Breast epithelium (tissue), 4 donors: ENCODE measurements around the gene TMEM267. TPM values are rescaled to one million over a fixed set of nuclear protein-coding genes. Genes with fewer than 3 reads are reported as not detected.
"Not testable (repeated sequence)": the region's sequence is repeated elsewhere in the genome, so short reads cannot be mapped to it uniquely, and the experiment has no call there.

Experiments
- DNase-seq, 2 donors: peaks; one replicate each; pipeline ENCODE4 v3.0.0-alpha.2; 2019; ENCODE audit warnings: low spot score in 2 of 2
- H3K27ac ChIP-seq, 2 donors: fragments of 200-600 bp; sonication (generic) in 1 of 2; one replicate each; pipeline ENCODE4 v1.5.1; 2016 to 2019; ENCODE audit warnings: mild to moderate bottlenecking in 1 of 2
- H3K27me3 ChIP-seq, 2 donors: fragments of 200-600 bp; sonication (generic) in 1 of 2; one replicate each; pipeline versions ENCODE4 v1.5.1 to v1.6.0; 2017 to 2019; ENCODE audit warnings: control low read depth in 1 of 2, mild to moderate bottlenecking in 1 of 2
- H3K36me3 ChIP-seq: fragments of 200-600 bp; one replicate; pipeline ENCODE4 v1.5.1; 2019
- H3K4me1 ChIP-seq, 2 donors: fragments of 200-600 bp; sonication (generic); one replicate each; pipeline ENCODE4 v1.5.1; 2016 to 2019; ENCODE audit warnings: control low read depth in 1 of 2
- H3K4me3 ChIP-seq, 3 donors: fragments of 200-600 bp; sonication (generic); 1 replicate in 2 of 3; 2 replicates in 1 of 3; pipeline ENCODE4 v1.5.1; 2016 to 2019; ENCODE audit warnings: mild to moderate bottlenecking in 3 of 3, moderate library complexity in 2 of 3
- H3K9me3 ChIP-seq, 2 donors: fragments of 200-600 bp; sonication (generic) in 1 of 2; one replicate each; pipeline ENCODE4 v1.5.1; 2016 to 2019; ENCODE audit warnings: control low read depth in 1 of 2
- CTCF ChIP-seq, 3 donors: fragments of 450-650 bp; IDR thresholded peaks; one replicate each; pipeline ENCODE4 v1.5.1; 2016 to 2017; ENCODE audit warnings: antibody characterized with exemption in 3 of 3, mild to moderate bottlenecking in 3 of 3, moderate library complexity in 3 of 3
- POLR2A ChIP-seq: fragments of 450-650 bp; IDR thresholded peaks from one replicate; pipeline ENCODE4 v1.6.1; 2016; ENCODE audit warnings: antibody characterized with exemption, mild to moderate bottlenecking, moderate library complexity
- POLR2AphosphoS5 ChIP-seq, 3 donors: sonication (generic); formaldehyde crosslinking; IDR thresholded peaks; one replicate each; pipeline ENCODE4 v1.6.1; 2017; ENCODE audit warnings: antibody characterized with exemption in 3 of 3
- intact Hi-C: fragments of 100-400 bp; cut with DNase I; formaldehyde crosslinking; loops from one replicate; pipeline ENCODE4 v1.15.1; 2023; ENCODE audit warnings: low total_unique reads
- total RNA-seq, 3 donors: library from RNA; depleted of rRNA; stranded (reverse); fragments of >200 nt; gene quantifications; one replicate each; pipeline ENCODE4 v1.1.0, GENCODE V29; 2016

TMEM267 gene
- total RNA-seq, 3 donors from 2014 or later: 11.7 to 21.7 (median 16.1) TPM

- no peaks in the 10 kb centered on the region for H3K27me3 ChIP-seq
- no peaks in the 10 kb centered on the region for H3K36me3 ChIP-seq
- peak overlapping the region; percentile 75 to 92 (median 88) for H3K4me3 ChIP-seq
- no peak for DNase-seq
- no peaks in the 10 kb centered on the region for H3K9me3 ChIP-seq
- TF ChIP-seq CTCF (IDR thresholded peaks at IDR 0.05) (no peak), POLR2A (no peak), POLR2AphosphoS5 (IDR thresholded peaks at IDR 0.05) (no peak)
- peaks cover 0 to 5% of the 10 kb centered on the region in 2 donors for H3K4me1 ChIP-seq
- intact Hi-C loops: no loop called here
- H3K27ac ChIP-seq: peak overlapping the region; percentile 92 to 93
These were observed 971 bp downstream of the TMEM267 start for GRCh38 chr5:43482490-43483297.

DNA sequence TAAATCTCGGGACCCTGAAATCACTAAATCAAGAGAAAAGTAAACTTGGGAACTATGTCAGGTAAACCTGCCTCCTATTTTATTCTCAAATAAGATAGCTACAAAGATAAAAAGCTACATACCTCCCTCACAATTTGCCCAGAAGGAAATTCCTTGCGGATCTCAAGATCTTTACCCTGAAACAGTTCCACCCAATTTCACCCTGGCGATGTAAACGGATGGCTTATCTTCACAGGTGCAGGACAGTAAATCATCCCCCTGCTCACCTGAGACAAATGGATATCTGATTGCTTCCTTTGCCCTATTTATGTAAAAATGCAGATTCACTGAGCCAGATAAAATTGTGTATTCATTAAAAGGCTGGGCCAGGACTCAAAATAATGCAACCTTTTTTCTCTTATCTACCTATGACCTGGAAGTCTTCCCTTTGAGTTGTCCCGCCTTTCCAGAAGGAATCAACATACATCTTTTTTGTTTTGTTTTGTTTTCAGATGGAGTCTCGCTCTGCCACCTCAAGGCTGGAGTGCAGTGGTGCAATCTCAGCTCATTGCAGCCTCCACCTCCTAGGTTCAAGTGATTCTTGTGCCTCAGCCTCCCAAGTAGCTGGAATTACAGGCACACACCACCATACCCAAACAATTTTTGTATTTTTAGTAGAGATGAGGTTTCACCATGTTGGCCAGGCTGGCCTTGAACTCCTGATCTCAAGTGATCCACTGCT is 13.8 kb downstream of the TMEM267 start:
- no peak for DNase-seq
- Histone ChIP-seq H3K27ac (no peak overlapping the region), H3K4me1 (no peaks in the 10 kb centered on the region), H3K4me3 (no peak overlapping the region), H3K27me3 (no peaks in the 10 kb centered on the region), H3K9me3 (peaks cover 3 to 21% of the 10 kb centered on the region in 2 donors), H3K36me3 (no peaks in the 10 kb centered on the region)
- TF ChIP-seq POLR2AphosphoS5 (IDR thresholded peaks at IDR 0.05) (no peak), CTCF (IDR thresholded peaks at IDR 0.05) (peak in 2 of 3 donors; percentile 19 to 34)
- intact Hi-C loops: no loop called here

DNA sequence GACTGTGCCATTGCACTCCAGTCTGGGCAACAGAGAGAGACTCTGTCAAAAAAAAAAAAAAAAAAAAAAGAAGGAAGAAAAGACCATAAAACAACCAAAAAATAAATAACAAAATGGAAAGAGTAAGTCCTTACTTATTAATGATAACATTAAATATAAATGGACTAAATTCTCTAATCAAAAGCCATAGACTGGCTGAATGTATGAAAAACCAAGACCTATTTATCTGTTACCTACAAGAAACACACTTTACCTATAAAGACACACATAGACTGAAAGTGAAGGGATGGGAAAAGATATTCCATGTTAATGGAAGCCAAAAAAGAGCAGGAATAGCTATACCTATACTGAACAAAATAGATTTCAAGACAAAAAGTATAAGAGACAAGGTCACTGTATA is 16.6 kb downstream of the TMEM267 start:
- TF ChIP-seq POLR2A: no peak
- no peak for TF ChIP-seq CTCF (IDR thresholded peaks at IDR 0.05)
- TF ChIP-seq POLR2AphosphoS5 (IDR thresholded peaks at IDR 0.05): no peak
- intact Hi-C loops: no loop called here

GRCh38 chr5:43465455-43465854 is 18.2 kb downstream of the TMEM267 start:
- H3K36me3 ChIP-seq, H3K4me1 ChIP-seq, H3K4me3 ChIP-seq, H3K27me3 ChIP-seq, H3K27ac ChIP-seq, DNase-seq, intact Hi-C loops: not testable (repeated sequence)
- H3K9me3 ChIP-seq: peaks cover 9 to 13% of the 10 kb centered on the region in 2 donors

More for the DNA sequence above, 16.6 kb downstream of the TMEM267 start:
- DNase-seq: no peak
- Histone ChIP-seq H3K4me1 (no peaks in the 10 kb centered on the region), H3K36me3 (no peaks in the 10 kb centered on the region), H3K27ac (no peak overlapping the region), H3K27me3 (no peaks in the 10 kb centered on the region), H3K9me3 (peaks cover 3 to 21% of the 10 kb centered on the region in 2 donors), H3K4me3 (no peak overlapping the region)

DNA sequence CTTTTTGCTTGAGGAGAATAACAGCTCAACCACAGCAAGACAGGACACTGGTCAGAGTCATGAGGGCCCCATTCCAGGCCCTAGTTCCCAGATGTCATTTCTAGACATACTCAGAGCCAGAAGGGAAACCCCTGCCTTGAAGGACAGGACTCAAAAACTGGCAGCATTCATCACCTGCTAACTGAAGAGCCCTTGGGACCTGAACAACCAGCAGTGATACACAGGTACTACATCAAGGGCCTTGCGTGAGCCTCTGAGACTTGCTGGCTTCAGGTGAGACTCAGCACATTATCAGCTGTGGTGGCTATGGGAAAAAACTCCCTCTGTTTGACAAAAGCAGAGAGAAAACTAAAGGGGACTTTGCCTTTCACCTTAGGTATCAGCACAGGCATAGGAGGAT is 22.6 kb downstream of the TMEM267 start:
- TF ChIP-seq CTCF (IDR thresholded peaks at IDR 0.05) (no peak), POLR2A (no peak), POLR2AphosphoS5 (IDR thresholded peaks at IDR 0.05) (no peak)
- intact Hi-C loops: no loop called here
- Histone ChIP-seq H3K9me3 (peaks cover 12 to 21% of the 10 kb centered on the region in 2 donors), H3K36me3 (no peaks in the 10 kb centered on the region), H3K4me3 (no peak overlapping the region), H3K27me3 (no peaks in the 10 kb centered on the region), H3K27ac (no peak overlapping the region), H3K4me1 (no peaks in the 10 kb centered on the region)
- no peak for DNase-seq
